ENCODE measurements around the gene PRRX2.

The PRRX2 gene

GRCh38 chr9:129676287-129676686, 10.8 kb downstream of the PRRX2 start:
- TF ChIP-seq REST (IDR thresholded peaks at IDR 0.05; ENCODE audit: insufficient read depth in 1 of 2, low read depth in 2 of 2, low read length in 2 of 2) (no peak), POLR2AphosphoS5 (IDR thresholded peaks at IDR 0.05; ENCODE audit: low read depth, low read length) (no peak), SIN3A (IDR thresholded peaks at IDR 0.05; ENCODE audit: borderline replicate concordance, insufficient read depth, low read length) (no peak), FOXP2 (optimal IDR thresholded peaks at IDR 0.05; ENCODE audit: borderline replicate concordance, extremely low read depth, extremely low read length, insufficient read depth) (no peak), TAF1 (IDR thresholded peaks at IDR 0.05; ENCODE audit: borderline replicate concordance, insufficient read depth, low read length) (no peak)

- TF ChIP-seq FOXP2 (optimal IDR thresholded peaks at IDR 0.05; ENCODE audit: borderline replicate concordance, extremely low read depth, extremely low read length, insufficient read depth) (no peak), SIN3A (IDR thresholded peaks at IDR 0.05; ENCODE audit: borderline replicate concordance, insufficient read depth, low read length) (no peak), POLR2AphosphoS5 (IDR thresholded peaks at IDR 0.05; ENCODE audit: low read depth, low read length) (no peak)
Measured at GRCh38 chr9:129676975-129677374, 11.5 kb downstream of the PRRX2 start.

GRCh38 chr9:129677456-129677855, 12.0 kb downstream of the PRRX2 start:
- TF ChIP-seq TAF1 (IDR thresholded peaks at IDR 0.05; ENCODE audit: borderline replicate concordance, insufficient read depth, low read length): no peak
- TF ChIP-seq REST (IDR thresholded peaks at IDR 0.05; ENCODE audit: insufficient read depth in 1 of 2, low read depth in 2 of 2, low read length in 2 of 2): no peak
- no peak for TF ChIP-seq SIN3A (IDR thresholded peaks at IDR 0.05; ENCODE audit: borderline replicate concordance, insufficient read depth, low read length)
- TF ChIP-seq POLR2AphosphoS5 (IDR thresholded peaks at IDR 0.05; ENCODE audit: low read depth, low read length): no peak
- no peak for TF ChIP-seq FOXP2 (optimal IDR thresholded peaks at IDR 0.05; ENCODE audit: borderline replicate concordance, extremely low read depth, extremely low read length, insufficient read depth)

- TF ChIP-seq REST (IDR thresholded peaks at IDR 0.05; ENCODE audit: insufficient read depth in 1 of 2, low read depth in 2 of 2, low read length in 2 of 2) (no peak), POLR2AphosphoS5 (IDR thresholded peaks at IDR 0.05; ENCODE audit: low read depth, low read length) (no peak), SIN3A (IDR thresholded peaks at IDR 0.05; ENCODE audit: borderline replicate concordance, insufficient read depth, low read length) (no peak), TAF1 (IDR thresholded peaks at IDR 0.05; ENCODE audit: borderline replicate concordance, insufficient read depth, low read length) (no peak), FOXP2 (optimal IDR thresholded peaks at IDR 0.05; ENCODE audit: borderline replicate concordance, extremely low read depth, extremely low read length, insufficient read depth) (no peak)
Measured at GRCh38 chr9:129678844-129679243, 13.4 kb downstream of the PRRX2 start.

- TF ChIP-seq TAF1 (IDR thresholded peaks at IDR 0.05; ENCODE audit: borderline replicate concordance, insufficient read depth, low read length): no peak
Measured at GRCh38 chr9:129679537-129679936, 14.1 kb downstream of the PRRX2 start.

GRCh38 chr9:129681924-129682323, 16.5 kb downstream of the PRRX2 start:
- TF ChIP-seq POLR2AphosphoS5 (IDR thresholded peaks at IDR 0.05; ENCODE audit: low read depth, low read length) (no peak), REST (IDR thresholded peaks at IDR 0.05; ENCODE audit: insufficient read depth in 1 of 2, low read depth in 2 of 2, low read length in 2 of 2) (no peak), FOXP2 (optimal IDR thresholded peaks at IDR 0.05; ENCODE audit: borderline replicate concordance, extremely low read depth, extremely low read length, insufficient read depth) (no peak)

Data from PFSK-1 (cell line).